ENCODE measurements around the gene PTTG2.

Gene PTTG2

GRCh38 chr4:38005637-38006036, 45.4 kb downstream of the PTTG2 start:
- DNase-seq = no peak

- no peak for DNase-seq
These were observed 47.4 kb downstream of the PTTG2 start for GRCh38 chr4:38007645-38008044.

DNA sequence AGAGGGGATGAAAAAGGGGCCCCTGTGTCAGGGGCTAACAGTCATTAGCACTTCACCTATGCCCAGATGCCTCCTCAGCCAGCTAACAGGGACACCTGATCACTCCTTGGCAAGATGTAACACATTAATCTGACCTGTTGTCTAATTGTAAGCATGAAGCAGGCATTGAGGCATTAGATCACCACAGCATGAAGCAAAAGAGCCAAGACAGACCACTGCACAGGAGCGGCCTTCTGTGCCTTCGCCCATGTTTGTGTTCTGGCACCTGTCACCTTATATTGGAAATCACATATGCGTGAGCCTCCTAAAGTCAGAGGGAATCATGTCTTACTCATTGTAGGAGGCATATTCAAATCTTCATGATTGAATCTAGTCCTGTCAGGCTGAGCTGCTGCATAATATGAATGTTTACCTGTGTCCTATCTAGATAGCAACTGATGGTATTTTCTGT, 48.4 kb downstream of the PTTG2 start:
- no peak for DNase-seq

DNA sequence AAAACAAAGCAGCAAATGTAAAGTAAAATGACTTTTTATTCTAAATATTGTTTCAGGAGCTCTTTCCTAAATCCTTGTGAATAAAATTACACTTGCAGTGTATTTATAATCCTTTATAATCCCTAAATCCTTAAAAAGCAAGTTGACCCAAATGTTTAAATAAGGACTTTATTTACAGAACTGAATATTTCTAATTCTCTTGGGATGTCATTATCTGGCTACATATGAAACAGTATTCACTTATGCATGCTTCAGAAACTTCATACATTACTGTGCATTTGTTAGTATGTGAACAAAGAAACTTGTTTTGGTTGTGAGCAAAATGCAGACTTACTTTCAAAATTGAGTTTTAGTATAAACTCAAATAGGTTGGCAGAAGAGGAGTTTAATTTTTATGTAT, 49.2 kb downstream of the PTTG2 start:
- DNase-seq = no peak

GRCh38 chr4:38009949-38010348, 49.8 kb downstream of the PTTG2 start:
- no peak for DNase-seq
